ENCODE data around the gene EXOC3L1.

The EXOC3L1 gene

DNA sequence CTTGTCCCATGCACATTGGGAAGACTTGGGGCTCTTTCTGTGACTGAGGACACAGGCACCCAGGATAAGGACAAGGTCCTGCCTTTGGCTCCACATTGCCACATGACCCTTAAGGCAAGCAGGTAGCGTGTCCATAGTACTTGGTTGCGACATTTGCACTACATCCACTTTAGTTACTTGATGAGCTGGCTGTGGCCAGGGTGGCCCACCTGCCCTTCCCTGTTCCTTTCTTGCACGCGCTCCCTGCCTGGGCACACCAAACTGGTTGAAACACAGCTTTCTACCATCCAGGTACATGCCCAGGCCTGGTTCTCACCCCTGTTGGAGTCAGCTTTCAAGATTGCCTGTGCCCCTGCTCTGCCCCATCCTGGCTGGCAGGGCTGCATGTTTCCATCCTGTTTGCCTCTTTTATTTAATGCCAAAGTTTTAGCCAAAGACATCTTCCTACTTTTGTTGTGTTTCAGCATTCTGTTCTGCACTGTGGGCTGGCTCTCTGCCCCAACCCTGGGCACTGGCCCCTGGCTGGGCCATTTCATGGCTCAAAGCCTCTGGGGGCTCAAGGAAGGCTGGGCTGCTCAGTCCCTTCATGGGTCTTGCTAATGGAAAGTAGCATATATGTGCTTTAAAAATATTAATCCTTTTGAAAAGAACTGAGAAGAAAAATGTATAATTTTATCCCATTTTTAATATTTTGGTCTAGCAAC lies 42.3 kb downstream of the EXOC3L1 start:
- no peak for DNase-seq (ENCODE audit: low spot score)

DNA sequence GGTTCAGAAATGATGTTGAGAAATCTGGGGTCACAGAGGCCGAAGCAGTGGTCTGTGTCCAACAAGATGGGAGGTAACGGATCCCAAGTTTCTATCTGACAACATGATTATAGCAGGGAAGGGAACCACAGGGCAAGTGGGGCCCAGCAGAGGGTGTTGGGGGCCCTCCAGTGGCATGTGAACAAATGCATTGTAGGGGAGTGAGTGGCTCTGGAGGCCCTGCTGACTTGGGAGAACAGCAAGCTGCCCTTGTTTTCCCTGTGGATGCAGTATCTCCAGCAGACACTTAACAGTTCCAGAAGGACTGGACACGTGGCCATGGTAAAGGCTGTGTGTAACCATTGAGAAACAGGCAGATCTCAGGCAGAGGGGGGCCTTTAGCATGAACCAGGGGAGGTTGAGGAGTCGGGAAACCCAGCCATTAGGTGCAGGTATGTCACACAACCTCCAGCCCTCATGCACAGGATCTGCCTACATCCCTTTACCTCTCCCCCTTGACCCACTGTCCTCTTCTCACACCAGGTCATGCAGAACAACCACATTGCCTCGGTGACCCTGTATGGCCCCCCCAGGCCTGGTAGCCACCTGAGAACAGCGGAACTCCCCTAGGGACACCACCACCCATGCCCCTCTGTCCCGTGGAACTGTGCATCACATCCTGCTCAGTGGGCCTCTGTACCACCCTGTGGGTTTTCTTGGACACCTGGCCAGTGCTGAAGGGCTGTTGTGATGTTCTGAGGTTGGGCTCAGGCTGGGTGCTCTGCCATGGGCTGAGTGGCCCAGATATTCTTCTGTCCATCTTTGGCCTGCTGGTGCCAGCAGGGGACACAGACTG lies 43.2 kb downstream of the EXOC3L1 start:
- DNase-seq (ENCODE audit: low spot score): no peak

DNA sequence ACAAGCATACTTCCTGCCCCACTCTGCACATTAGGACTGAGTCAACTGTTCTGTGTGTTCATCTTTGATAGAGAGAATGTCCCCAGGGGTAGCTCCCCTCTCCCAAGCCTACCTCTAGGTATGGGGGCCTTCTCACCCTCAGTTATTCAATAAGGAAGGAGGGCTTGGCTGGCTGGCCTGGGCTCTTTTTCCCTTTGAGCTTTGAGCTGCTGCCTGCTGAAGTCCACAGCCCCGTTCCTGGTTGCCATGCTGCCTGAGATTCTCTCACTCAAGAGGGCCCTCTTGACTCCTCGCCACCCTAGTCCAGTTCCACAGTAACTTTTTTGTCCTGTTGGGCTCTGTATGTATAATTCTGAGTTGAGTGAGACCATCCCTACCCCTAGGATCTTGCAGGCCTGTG lies 44.2 kb downstream of the EXOC3L1 start:
- no peak for DNase-seq (ENCODE audit: low spot score)

DNA sequence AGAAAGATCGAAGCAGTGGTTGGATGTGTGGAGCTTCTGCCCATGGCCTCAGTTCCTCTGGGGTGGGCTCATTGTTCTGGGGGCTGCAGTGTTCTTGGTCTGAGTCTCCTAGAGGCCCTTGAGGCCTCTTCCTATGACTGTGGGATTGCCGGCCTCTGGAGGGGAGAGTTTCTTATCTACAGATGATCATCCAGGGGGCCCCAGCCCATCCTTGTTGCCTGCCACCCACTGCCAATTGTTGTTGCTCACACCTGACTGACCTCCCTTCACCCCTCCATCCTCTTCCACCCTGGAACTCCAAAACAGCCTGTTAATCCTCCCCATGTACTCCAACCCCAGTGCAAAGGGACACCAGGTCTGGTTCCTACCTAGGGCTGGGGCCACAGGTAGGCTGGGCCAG lies 45.0 kb downstream of the EXOC3L1 start:
- no peak for DNase-seq (ENCODE audit: low spot score)

DNA sequence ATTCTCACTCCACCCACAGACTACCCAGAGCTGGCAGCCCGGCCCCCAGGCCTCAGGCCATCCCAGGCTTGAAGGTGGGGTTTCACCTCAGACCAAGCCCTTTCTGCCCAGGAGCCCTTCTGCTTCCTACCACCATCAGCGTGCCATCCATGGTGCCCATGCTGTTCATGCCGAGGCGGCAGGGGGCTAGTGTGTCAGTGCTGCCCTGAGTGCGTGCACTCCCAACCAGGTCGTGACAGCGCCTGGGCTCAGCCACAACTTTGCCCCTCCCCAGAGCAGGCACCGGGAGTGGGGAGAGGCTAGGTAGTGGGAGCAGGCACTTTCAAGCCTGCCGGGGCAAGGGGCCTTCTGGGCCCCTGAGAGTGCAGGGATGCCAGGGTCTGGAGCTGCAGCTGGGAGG lies 47.6 kb downstream of the EXOC3L1 start:
- no peak for DNase-seq (ENCODE audit: low spot score)

DNA sequence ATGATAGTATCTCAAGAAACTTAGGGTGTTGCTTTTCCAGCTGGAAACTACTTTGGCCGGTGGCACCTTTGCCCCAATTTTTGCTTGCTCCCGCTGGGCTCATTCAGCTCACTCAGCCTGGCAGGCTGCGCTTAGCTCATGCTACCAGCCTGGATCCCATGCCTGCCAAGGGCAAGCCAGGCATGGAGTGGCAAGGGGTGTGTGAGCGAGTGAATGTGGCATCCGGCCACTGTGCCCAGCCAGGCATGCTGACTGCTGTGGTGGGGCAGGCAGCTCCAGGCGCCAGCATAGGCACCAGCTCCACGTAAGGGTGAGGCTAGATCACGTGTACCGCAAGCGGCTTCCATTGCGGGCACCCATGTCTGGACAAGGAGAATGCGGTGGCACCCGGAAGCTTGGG lies 48.5 kb downstream of the EXOC3L1 start:
- DNase-seq (ENCODE audit: low spot score): no peak

DNA sequence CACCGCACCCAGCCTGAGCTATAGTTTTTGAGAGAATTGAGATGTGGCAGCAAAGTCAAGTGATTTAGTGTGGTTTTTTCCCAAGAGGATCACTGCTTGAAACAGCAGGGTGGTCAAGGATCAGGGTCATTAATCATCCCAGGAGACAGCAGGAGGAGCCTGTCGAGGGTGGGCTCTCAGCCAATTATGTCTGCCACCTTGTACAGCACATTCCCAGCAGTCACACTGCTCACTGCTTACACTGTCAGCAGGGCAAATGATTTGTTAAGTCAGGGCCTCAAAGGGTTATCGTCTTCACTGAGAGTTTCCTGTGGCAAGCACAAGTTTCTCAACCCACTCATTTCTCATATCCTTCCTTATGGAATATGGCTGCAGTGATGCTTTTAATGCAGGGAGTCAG lies 52.3 kb downstream of the EXOC3L1 start:
- no peak for DNase-seq (ENCODE audit: low spot score)
